ENCODE results near the gene CALML5. TPM values are rescaled to one million over a fixed set of nuclear protein-coding genes. Genes with fewer than 3 reads are reported as not detected.

The CALML5 gene
- total and polyA plus RNA-seq, 9 of the 15 experiments (the other 6 are each of a cell fraction or from before 2014, with no cell fraction given) = not detected

DNA sequence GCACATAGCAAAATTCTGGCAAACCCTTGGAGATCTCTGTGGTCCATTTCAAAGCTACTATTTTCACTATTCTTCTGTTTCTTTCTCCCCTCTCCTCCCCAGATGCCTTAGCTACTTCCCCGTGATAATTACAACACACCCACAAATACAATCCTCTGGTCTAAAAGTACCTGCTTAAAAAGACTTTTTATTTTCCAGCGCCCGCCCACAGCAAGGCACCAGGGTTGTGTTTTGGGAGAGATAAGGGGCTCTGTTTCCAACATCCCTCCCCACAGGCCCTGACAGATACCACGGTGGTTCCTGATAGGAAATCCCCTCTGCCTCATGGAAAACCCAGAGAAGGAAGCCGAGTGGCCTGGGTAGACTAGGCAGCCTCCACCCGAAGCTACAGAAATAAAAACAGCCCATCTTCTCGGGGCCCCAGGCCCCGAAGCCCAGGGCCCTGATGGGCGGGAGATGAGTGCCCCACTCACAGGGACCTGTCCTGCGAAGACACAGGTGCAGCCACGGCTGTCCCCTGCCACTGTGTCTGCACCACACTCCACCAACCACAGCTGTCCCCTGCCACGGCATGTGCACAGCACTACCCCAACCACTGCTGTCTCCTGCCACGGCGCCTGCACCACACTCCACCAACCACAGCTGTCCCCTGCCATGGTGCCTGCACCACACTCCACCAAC, 19.7 kb downstream of the CALML5 start (continued):
- TF ChIP-seq NR4A1 (CRISPR knock-in tag; IDR thresholded peaks at IDR 0.05) (no peak), NR4A1 (tag; IDR thresholded peaks at IDR 0.05) (no peak), BMI1 (IDR thresholded peaks at IDR 0.05; ENCODE audit: low read length) (no peak), L3MBTL2 (IDR thresholded peaks at IDR 0.05) (peak; percentile 52), SFPQ (IDR thresholded peaks at IDR 0.05; ENCODE audit: low read depth, low read length) (no peak), NCOA4 (IDR thresholded peaks at IDR 0.05; ENCODE audit: partially characterized antibody) (no peak), JUNB (CRISPR knock-in tag; conservative IDR thresholded peaks at IDR 0.05) (no peak), CREM (IDR thresholded peaks at IDR 0.05; ENCODE audit: low read depth) (peak; percentile 50; the same call in 1 of the 2 replicates), ZNF644 (tag; IDR thresholded peaks at IDR 0.05; ENCODE audit: low read depth) (no peak), NRF1 (conservative IDR thresholded peaks at IDR 0.05 in 1 of 2, IDR thresholded peaks at IDR 0.05 in 1 of 2) (no peak), ZNF24 (IDR thresholded peaks at IDR 0.05) (no peak), PRDM10 (IDR thresholded peaks at IDR 0.05; ENCODE audit: partially characterized antibody) (peak; percentile 63), ETV5 (CRISPR knock-in tag; IDR thresholded peaks at IDR 0.05; ENCODE audit: low read depth) (peak; percentile 58; the same call in 1 of the 2 replicates), ZNF316 (IDR thresholded peaks at IDR 0.05) (no peak), GABPB1 (CRISPR knock-in tag; IDR thresholded peaks at IDR 0.05) (no peak; the same call in 1 of the 2 replicates), MYC (IDR thresholded peaks at IDR 0.05; ENCODE audit: low read depth, low read length) (peak; percentile 66; the same call in 1 of the 2 replicates), MYC (CRISPR knock-in tag; IDR thresholded peaks at IDR 0.05; ENCODE audit: borderline replicate concordance, low read depth) (no peak), ZNF197 (CRISPR knock-in tag; IDR thresholded peaks at IDR 0.05; ENCODE audit: low read depth) (no peak), ZNF165 (CRISPR knock-in tag; IDR thresholded peaks at IDR 0.05; ENCODE audit: borderline replicate concordance) (no peak)
- TF ChIP-seq, protein P1, sequence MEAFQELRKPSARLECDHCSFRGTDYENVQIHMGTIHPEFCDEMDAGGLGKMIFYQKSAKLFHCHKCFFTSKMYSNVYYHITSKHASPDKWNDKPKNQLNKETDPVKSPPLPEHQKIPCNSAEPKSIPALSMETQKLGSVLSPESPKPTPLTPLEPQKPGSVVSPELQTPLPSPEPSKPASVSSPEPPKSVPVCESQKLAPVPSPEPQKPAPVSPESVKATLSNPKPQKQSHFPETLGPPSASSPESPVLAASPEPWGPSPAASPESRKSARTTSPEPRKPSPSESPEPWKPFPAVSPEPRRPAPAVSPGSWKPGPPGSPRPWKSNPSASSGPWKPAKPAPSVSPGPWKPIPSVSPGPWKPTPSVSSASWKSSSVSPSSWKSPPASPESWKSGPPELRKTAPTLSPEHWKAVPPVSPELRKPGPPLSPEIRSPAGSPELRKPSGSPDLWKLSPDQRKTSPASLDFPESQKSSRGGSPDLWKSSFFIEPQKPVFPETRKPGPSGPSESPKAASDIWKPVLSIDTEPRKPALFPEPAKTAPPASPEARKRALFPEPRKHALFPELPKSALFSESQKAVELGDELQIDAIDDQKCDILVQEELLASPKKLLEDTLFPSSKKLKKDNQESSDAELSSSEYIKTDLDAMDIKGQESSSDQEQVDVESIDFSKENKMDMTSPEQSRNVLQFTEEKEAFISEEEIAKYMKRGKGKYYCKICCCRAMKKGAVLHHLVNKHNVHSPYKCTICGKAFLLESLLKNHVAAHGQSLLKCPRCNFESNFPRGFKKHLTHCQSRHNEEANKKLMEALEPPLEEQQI (IDR thresholded peaks at IDR 0.05) = no peak
- TF ChIP-seq, protein P2, sequence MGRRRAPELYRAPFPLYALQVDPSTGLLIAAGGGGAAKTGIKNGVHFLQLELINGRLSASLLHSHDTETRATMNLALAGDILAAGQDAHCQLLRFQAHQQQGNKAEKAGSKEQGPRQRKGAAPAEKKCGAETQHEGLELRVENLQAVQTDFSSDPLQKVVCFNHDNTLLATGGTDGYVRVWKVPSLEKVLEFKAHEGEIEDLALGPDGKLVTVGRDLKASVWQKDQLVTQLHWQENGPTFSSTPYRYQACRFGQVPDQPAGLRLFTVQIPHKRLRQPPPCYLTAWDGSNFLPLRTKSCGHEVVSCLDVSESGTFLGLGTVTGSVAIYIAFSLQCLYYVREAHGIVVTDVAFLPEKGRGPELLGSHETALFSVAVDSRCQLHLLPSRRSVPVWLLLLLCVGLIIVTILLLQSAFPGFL (CRISPR knock-in tag; IDR thresholded peaks at IDR 0.05) = no peak
